Thyroid gland (tissue), 4 donors: ENCODE measurements around the gene FAM156A.

Experiments
- CTCF ChIP-seq, 6 experiments: fragments of 200-600 bp in 3 of 6; fragments of 450-650 bp in 3 of 6; sonication (generic) in 3 of 6; IDR thresholded peaks; one replicate each; pipeline ENCODE4 v1.5.1; 2016 to 2019; ENCODE audit warnings: antibody characterized with exemption in 6 of 6, mild to moderate bottlenecking in 2 of 6, inconsistent platforms in 1 of 6, moderate library complexity in 1 of 6
- POLR2A ChIP-seq, 2 donors: fragments of 450-650 bp; IDR thresholded peaks; one replicate each; pipeline ENCODE4 v1.6.1; 2017; ENCODE audit warnings: antibody characterized with exemption in 2 of 2, mild to moderate bottlenecking in 2 of 2, moderate library complexity in 1 of 2

GRCh38 chrX:53004811-53005210 lies 46.5 kb upstream of the FAM156A start:
- no peak for TF ChIP-seq CTCF (IDR thresholded peaks at IDR 0.05)
- TF ChIP-seq POLR2A (IDR thresholded peaks at IDR 0.05) = no peak
